Natural killer cell (primary cell): ENCODE results near the gene PDK1. TPM values are rescaled to one million over a fixed set of nuclear protein-coding genes. Genes with fewer than 3 reads are reported as not detected.

Experiments
- ATAC-seq, 3 donors: fragments of 150-1000 bp in 2 of 3; fragments of 200-7000 bp in 1 of 3; cut with Tn5 transposase; 1 replicate in 1 of 3; 2 replicates in 2 of 3; pipeline ENCODE4 v1.10.0; 2021; ENCODE audit warnings: mild to moderate bottlenecking in 2 of 3, moderate library complexity in 2 of 3
- DNase-seq, 2 donors: peaks; one replicate each; pipeline versions ENCODE4 v3.0.0 to v3.0.0-alpha.2; 2013 to 2021; ENCODE audit warnings: mixed read lengths in 1 of 2
- H3K27ac ChIP-seq: one replicate; pipeline ENCODE4 v1.5.1; 2013; ENCODE audit warnings: mild to moderate bottlenecking, low read length
- H3K27me3 ChIP-seq: one replicate; pipeline ENCODE4 v1.6.1; 2013; ENCODE audit warnings: low read length; ENCODE audit not compliant: control insufficient read depth, insufficient read depth
- H3K36me3 ChIP-seq: one replicate; pipeline ENCODE4 v1.6.1; 2013; ENCODE audit warnings: low read length; ENCODE audit not compliant: control insufficient read depth, insufficient read depth
- H3K4me1 ChIP-seq: one replicate; pipeline ENCODE4 v1.6.1; 2013; ENCODE audit warnings: low read length; ENCODE audit not compliant: control insufficient read depth, insufficient read depth
- H3K4me3 ChIP-seq: one replicate; pipeline ENCODE4 v1.5.1; 2013; ENCODE audit warnings: low read length
- H3K9me3 ChIP-seq: one replicate; pipeline ENCODE4 v1.6.1; 2013; ENCODE audit warnings: low read length; ENCODE audit not compliant: control insufficient read depth, insufficient read depth
- H3K27ac Mint-ChIP-seq, 2 donors: one replicate each; pipeline ENCODE4 v1.8.0; 2022; ENCODE audit warnings: mild to moderate bottlenecking in 2 of 2, mixed read lengths in 2 of 2, moderate library complexity in 1 of 2
- H3K27me3 Mint-ChIP-seq, 2 donors: one replicate each; pipeline ENCODE4 v1.8.0; 2022; ENCODE audit warnings: low read depth in 2 of 2, mixed read lengths in 2 of 2
- H3K36me3 Mint-ChIP-seq: one replicate; pipeline ENCODE4 v1.8.0; 2022; ENCODE audit warnings: mixed read lengths
- H3K4me1 Mint-ChIP-seq, 2 donors: one replicate each; pipeline ENCODE4 v1.8.0; 2022; ENCODE audit warnings: mixed read lengths in 2 of 2
- H3K4me3 Mint-ChIP-seq: one replicate; pipeline ENCODE4 v1.8.0; 2022; ENCODE audit warnings: mild to moderate bottlenecking, moderate library complexity, mixed read lengths
- H3K9me3 Mint-ChIP-seq, 2 donors: one replicate each; pipeline ENCODE4 v1.8.0; 2022; ENCODE audit warnings: mixed read lengths in 2 of 2
- CTCF ChIP-seq: fragments of 200-600 bp; IDR thresholded peaks from one replicate; pipeline ENCODE4 v1.8.0; 2022; ENCODE audit warnings: antibody characterized with exemption
- WGBS: methylation state at CpG from one replicate; pipeline ENCODE4 v1.1.7; 2013; ENCODE audit warnings: missing lambda C conversion rate; ENCODE audit not compliant: insufficient coverage; 5-methylcytosine and 5-hydroxymethylcytosine counted together
- intact Hi-C: fragments of 100-400 bp; cut with micrococcal nuclease; formaldehyde crosslinking; loops from one replicate; pipeline ENCODE4 v1.14.2; 2022
- total RNA-seq, 4 donors: library from RNA; stranded (reverse); fragments of 120-200 nt in 1 of 4; gene quantifications; one replicate each; pipeline versions ENCODE4 v1.2.3 to v1.2.4, GENCODE V29; 2013 to 2022

Gene PDK1
- total RNA-seq, 3 donors from 2014 or later (not counting 1 experiment from before 2014, with no cell fraction given): 17.3 to 29.1 (median 22.6) TPM

- Histone ChIP-seq H3K36me3 (no peaks in the 10 kb centered on the region), H3K27me3 (no peaks in the 10 kb centered on the region), H3K9me3 (no peaks in the 10 kb centered on the region), H3K4me3 (no peak overlapping the region), H3K4me1 (no peaks in the 10 kb centered on the region), H3K27ac (no peak overlapping the region)
- DNase-seq (no peak), ATAC-seq (no peak)
- H3K27me3 Mint-ChIP-seq: no peaks in the 10 kb centered on the region
- intact Hi-C loops: no loop called here
- no peak overlapping the region for H3K27ac Mint-ChIP-seq
- no peaks in the 10 kb centered on the region for H3K9me3 Mint-ChIP-seq
- no peaks in the 10 kb centered on the region for H3K4me1 Mint-ChIP-seq
- 79% methylated on average over 5 of the region's 6 CpGs for WGBS
- no peak overlapping the region for H3K4me3 Mint-ChIP-seq
- no peak for TF ChIP-seq CTCF
- no peaks in the 10 kb centered on the region for H3K36me3 Mint-ChIP-seq
These were observed 86.6 kb downstream of the PDK1 start for GRCh38 chr2:172642301-172643020.

GRCh38 chr2:172643142-172643541 is 87.3 kb downstream of the PDK1 start:
- ATAC-seq (no peak), DNase-seq (no peak)
- peaks cover 0 to 4% of the 10 kb centered on the region in 2 donors for H3K27me3 Mint-ChIP-seq
- H3K4me3 ChIP-seq: no peak overlapping the region
- H3K4me1 ChIP-seq: no peaks in the 10 kb centered on the region
- no peaks in the 10 kb centered on the region for H3K9me3 ChIP-seq
- no peak overlapping the region for H3K27ac Mint-ChIP-seq
- H3K36me3 ChIP-seq: no peaks in the 10 kb centered on the region
- intact Hi-C loops: no loop called here
- H3K4me3 Mint-ChIP-seq: no peak overlapping the region
- TF ChIP-seq CTCF: no peak
- H3K9me3 Mint-ChIP-seq: peaks cover 0 to 3% of the 10 kb centered on the region in 2 donors
- H3K27me3 ChIP-seq: no peaks in the 10 kb centered on the region
- WGBS: 80% methylated on average over 6 of the region's 6 CpGs
- H3K4me1 Mint-ChIP-seq: no peaks in the 10 kb centered on the region
- H3K27ac ChIP-seq: no peak overlapping the region
- H3K36me3 Mint-ChIP-seq: no peaks in the 10 kb centered on the region

- no peak for ATAC-seq
- Histone ChIP-seq H3K27me3 (no peaks in the 10 kb centered on the region), H3K27ac (no peak overlapping the region), H3K4me1 (no peaks in the 10 kb centered on the region), H3K36me3 (no peaks in the 10 kb centered on the region), H3K9me3 (no peaks in the 10 kb centered on the region), H3K4me3 (no peak overlapping the region)
- WGBS: 100% methylated on average over 1 of the region's 1 CpG
- H3K9me3 Mint-ChIP-seq: peaks cover 3 to 6% of the 10 kb centered on the region in 2 donors
- H3K4me1 Mint-ChIP-seq: no peaks in the 10 kb centered on the region
- H3K27me3 Mint-ChIP-seq: peaks cover 0 to 7% of the 10 kb centered on the region in 2 donors
- intact Hi-C loops: no loop called here
- no peaks in the 10 kb centered on the region for H3K36me3 Mint-ChIP-seq
- H3K27ac Mint-ChIP-seq: no peak overlapping the region
- no peak for DNase-seq
- no peak overlapping the region for H3K4me3 Mint-ChIP-seq
- TF ChIP-seq CTCF: no peak
These were observed 91.5 kb downstream of the PDK1 start for GRCh38 chr2:172647439-172647838.
